GM19023 (cell line): ENCODE data around the gene DPCD.
"Not testable (repeated sequence)": the region's sequence is repeated elsewhere in the genome, so short reads cannot be mapped to it uniquely, and the experiment has no call there.

Experiments
- ATAC-seq: cut with Tn5 transposase; IDR thresholded peaks from one replicate; pipeline ENCODE4 v1.9.1; 2021; ENCODE audit warnings: mild to moderate bottlenecking, moderate library complexity; ENCODE audit not compliant: unreplicated experiment

DPCD gene

DNA sequence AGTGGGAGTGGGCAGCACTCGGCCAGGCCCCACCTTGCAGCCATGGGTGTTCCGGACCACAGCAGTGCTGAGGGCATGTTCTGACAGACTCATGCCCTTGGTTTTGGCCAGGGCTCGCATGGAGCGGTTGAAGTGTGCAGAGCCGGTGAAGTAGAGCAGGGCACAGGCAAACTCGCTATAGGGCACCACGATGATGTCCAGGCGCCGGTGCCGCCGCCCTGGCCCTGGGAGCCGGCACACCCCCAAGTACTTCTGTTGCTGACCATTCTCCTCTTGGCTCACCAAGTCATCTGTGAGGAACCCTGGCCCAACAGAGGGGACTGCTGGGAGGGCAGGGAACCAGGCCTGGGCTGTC is 8.6 kb upstream of the DPCD start:
- no peak for ATAC-seq

DNA sequence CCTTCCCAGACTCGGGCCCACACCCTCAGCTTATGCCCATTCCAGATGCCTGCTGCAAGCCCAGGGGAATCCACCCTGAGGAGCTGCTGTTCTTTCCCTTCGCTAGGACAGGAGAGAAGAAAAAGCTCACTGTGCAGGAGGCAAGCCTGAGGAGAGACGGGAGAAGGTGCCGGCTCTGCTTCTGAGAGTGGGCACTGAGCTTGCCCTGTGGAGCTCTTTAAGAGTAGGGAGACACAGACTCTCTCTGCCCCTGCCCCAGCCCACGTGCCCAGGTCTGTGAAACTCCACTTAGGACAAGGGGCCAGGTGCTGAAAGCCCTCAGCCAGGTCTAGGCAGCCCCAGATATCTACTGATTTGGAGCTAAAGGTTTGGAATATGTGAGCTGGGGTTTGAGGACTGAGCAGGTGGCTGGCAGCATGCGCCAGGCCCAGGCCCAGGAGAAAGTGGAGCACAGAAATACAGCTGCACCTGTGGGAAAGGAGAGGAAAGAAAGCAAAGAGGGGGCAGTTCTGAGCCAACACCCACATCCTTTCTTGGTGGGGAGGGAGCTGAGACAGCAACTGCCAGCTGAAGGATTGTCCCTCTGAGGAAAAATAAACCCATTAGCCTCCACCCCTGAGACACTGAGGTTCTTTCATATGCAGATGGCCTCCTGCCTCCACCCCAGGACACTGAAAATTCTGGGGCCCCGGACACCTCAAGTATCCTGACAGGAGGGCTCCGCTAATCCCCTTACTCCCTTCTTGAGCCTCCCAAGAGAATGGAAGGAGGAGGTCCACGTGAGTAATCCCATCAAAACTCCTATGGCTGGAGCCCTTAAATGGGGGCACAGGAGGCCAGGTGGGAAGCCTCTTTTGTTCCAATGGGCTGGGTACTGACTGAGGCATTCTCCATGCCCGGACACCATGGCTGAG is 7.4 kb upstream of the DPCD start:
- ATAC-seq = no peak

DNA sequence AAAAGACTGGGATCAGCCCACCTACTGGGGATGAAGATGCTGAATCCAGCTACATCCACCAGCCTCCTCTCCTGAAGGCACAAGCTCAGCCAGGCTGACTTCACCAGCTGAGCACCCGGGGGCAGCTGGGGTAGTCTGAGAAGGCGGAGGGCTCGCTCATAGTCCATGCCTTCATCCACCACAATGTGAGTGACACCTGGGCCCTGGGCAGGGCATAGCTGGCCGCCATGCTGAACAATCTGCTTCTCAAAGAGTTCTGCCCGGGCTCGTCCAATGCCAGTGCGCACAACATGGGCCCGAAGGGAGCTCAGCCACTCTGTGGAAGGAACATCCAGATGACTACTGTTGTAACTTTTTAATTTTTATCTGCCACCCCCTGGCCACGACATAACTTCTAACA is 2.3 kb upstream of the DPCD start:
- no peak for ATAC-seq

DNA sequence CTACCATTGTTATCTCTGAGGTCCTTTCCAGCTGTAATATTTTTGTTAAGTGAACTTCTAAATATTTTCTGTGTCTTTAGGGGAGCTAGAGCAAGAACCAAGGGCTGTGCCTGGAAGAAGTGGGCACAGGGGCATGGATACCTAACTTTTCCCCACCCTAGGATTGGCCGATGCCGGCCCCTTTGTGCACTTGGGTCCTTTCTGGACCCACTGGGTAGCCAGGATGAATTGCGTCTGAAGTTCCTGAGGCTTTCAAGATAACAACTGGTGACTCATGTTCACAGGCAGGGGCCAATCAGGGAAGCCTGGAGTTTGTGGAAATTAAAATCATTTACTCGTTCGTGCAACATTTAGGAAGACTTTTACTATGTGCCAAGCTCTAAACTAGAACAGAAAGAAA is 758 bp downstream of the DPCD start:
- no peak for ATAC-seq

DNA sequence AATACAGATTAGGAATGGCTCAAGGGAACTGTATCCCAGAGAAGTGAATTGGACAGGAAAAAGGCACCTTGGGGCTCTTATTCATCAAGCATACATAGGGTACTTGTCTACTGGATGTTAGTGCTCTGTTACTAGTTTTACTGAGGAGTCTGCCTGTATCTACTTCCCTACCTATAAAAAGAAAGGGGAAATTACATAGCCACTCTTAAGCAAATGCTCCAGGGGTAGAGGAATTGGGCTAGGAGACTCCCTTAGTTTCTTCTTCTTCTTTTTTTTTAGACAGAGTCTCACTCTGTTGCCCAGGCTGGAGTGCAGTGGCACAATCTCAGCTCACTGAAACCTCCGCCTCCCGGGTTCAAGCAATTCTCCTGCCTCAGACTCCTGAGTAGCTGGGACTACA is 5.2 kb downstream of the DPCD start:
- ATAC-seq = not testable (repeated sequence)

DNA sequence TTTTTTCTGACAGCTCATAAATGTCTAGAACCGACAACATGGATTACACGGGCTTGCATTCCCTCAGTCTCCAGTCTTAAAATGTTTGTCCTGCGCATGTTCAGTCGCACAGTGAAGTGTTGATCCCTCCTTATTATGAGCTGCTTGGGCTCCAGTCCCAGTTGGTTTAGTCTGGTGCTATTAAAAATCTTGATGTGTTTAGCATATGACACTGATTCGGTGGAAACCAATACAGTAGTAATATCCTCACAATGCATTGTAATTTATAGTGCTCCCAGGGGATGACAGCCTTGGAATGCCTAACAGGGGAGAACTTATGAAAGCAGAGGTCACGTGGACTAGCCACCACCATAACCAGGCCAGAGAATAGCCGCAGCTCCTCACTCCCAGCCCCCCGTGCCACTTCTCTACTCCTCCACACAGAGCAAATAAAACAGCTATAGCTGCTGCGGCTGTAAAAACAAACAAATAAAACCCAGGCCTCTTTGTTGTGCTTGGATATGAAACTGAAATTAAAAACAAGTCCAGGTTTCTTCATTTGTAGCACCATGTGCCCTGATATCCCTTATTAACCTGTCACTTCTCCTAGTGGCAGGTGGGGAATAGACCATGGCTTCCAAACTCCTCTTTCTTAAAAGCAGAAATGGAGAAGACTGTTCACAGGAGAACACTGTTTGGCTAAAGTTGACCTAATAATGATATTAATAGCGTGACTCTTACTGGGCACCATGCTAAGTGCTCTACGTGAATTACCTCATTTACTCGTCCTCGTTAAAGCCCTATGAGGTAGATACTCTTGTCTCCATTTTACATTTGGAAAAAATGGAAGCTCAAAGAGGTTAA is 7.7 kb downstream of the DPCD start:
- ATAC-seq = no peak

DNA sequence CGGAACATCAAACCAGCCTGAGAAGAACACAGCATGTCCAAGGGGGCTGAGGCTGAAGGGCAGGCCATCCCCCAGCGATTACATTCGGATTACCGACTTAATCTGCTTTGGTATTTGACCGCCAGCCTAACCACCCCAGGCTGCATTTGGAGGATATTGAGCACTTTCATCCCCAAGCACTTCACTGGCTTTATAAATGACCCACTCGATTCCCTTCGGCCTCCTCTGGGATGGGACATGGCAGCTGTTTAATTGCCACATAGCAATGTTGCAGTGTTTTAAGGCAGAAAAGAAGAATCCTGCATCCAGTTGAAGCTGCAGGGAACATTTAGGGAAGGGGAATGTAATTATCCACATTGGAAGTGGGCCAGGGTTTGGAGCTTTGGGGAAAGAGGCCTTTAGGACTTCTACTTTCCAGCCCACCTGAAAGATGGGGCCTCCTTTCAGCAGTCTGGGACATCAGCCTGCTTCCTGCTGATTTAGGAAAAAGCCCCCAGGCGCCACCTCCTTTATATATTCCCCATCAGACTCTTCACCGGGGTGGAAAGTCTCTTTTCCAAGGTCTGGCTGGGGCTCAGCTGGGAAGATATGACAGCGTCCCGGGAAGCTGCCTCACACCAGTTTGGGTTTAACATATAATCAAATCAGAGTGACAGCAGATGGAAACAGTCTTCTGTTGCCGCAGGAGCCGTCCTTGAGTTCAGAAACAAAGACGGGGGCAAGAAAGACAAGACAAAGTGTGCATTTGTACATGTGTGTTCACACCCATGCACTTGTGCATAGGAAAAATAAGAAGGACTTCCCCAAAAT is 9.2 kb downstream of the DPCD start:
- no peak for ATAC-seq

DNA sequence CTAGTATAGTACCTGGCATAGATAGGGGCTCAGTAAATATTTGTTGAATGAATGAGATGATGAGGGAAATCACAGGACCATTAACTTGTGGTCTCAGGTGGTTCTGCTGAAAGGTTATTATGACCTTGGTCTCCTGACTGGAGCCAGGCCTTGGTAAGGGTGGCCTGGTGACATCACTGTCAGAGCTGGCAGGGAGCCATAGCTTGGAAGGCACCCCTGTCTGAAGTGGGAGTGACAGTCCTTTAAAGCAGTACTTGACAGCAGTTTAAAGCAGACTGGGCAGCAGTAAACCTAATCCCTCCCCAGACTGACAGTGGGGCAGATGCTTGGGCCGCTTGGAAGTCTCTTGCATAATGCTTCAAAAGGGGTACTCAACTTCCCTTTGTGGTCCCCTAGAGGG is 13.4 kb downstream of the DPCD start:
- no peak for ATAC-seq

DNA sequence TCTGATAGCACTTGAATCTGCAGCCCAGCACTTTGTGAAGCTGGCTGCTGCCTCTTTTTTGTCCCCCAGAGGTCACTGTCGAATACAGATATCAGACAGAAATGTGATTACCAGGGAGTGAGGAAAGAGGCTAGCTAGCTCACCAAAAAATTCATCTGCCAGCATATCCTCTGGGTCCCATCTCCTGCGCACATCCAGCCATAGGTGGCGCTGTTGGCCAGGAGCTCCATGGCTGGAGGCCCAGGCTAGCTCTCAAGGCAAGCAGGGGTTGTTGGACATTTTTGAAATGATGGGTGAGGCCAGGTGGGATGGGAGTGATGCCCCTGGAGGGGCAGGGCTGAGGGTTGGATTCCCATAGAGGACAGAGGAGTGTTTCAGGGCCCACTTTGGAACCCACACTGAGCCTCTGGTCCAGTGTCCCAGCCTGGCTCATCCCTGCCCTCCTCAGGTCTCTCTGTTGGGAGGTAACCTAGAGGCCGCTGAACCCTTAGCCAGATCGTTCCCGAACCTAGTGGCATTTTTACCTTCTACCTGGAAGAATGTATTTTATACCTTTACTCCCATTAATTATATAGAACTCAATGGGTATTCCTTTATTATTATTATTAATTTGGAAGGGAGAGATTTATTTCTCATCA is 14.8 kb downstream of the DPCD start:
- no peak for ATAC-seq

DNA sequence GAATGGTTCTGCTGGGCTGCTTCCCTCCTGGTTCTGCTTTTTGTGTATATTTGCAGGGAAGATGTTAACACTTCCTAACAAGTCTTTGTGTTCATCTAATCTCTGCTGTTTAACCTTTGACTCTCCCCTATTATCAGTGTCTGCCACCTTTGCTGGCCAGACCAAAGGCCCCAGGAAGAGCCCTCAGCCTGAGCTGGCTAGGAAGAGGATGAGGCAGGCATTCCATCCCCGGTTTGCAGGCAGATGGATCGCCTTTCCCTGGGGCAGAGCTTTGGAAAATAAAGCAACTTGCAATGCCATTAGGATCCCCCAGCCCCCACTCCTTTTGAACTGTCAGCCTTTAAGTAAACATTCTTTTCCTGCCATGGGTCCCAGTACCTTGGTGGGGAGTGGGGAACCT is 19.0 kb downstream of the DPCD start:
- ATAC-seq = no peak

DNA sequence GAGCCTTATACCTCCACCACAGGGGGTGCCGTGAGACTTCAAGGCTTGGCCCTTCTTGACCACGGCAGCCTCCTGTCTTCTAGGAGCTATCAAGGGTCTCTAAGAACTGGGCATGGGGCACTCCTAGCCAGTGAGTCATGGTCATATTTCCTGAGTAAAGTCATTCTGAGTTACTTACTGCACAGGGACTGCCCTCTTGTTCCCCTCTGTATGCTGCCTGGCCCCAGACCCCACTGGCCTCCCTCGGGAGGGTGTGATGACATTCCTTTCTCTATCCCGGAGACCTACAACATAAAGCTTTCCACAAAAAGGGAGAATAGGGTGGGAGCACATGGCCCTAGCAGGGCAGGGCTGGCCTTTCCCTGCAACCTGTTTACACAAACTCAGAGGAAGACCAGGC is 21.4 kb downstream of the DPCD start:
- ATAC-seq = no peak

DNA sequence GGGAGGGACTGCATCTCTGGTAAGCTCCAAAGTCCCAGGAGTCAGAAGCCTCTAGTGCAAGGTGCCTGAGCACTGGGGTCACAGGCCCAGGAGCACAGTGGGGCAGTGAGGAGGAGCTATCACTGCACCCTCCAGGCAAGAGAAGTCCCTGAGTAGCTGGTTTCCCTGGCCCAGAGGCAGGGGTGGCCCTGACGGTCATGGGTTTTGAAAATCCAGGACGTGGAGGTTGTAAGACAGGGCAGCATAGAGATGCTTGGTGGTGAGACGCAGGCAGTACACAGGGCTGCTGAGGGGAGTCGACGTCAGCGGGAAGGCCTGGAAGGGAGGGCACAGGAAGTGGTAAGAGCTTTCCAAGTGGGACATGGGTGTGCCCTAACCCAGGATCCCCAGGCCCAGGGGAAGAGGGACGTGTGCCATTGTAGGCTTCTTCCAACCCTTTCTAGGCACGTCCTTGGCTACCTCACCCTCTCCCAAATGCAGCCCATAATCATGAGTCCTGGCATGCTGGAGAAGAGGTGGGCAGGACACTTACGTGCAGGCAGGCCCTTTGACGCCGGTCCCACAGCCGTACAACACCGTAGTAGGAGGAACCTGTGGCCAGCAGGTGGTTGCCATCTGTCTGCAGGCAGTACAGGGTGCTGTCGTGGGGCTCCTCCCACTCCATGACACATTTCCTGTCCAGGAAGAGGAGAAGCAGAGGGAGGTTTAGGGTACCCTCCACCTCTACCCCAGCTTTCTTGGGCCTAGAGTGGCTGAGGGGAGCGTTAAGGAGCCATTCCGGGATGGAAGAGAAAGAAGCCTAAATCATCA is 23.2 kb downstream of the DPCD start:
- no peak for ATAC-seq

DNA sequence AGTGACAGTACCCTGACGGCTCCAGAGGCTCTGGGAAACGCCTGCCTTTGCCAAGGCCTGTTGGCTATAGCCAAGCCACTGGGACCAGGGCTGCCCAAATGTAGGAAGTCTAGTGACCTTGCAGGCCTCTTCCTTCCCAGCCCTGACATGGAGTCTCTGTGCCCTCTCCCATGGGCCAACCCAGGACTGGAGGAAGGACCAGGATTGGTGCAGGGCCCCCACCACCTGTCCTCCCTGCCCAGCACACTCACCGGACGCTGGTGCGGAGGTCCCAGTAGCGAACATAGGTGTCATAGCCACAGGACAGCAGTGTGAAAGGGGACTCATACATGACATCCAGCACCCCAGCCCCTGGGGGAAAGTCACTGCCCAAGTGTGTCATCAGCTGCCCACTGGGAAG is 24.0 kb downstream of the DPCD start:
- ATAC-seq = no peak

DNA sequence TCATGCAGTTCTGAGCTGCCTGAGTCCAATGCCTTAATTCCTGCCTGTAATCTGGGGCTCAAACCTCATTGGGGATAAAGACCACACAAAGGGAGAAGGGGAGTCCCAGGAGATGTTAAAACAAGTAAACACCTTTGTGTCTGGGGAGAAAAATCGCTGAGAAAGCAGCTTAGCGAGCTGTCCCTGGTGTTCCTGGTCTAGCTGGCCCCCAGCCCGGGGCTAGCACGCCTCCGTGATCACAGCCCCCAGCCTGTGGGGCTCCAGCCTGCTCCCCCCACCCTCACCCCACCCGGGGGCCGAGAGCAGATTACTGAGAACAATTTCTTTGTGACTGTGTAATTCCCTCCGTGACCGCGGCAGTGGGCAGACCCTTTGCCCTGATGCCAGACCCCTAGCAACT is 24.8 kb downstream of the DPCD start:
- no peak for ATAC-seq

DNA sequence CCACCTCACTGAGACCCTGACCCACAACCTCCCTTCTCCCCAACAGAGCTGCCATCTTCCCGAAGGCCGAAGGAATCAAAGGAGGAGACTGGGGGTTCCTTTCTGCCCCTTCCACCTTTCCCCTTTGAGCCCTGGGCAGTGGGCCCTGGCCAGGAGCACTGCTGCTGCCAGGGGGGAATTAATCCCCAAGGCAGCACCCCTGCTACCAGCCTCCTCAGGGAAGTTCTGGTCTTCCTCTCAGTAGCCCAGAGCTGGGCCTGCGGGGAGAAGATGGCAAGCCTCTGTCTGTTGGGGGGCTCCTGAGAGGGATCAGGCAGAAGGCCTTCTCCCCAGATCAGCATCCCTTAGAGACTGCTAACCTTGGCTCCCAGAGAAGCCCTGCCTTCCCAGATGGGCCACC is 25.5 kb downstream of the DPCD start:
- ATAC-seq = no peak

DNA sequence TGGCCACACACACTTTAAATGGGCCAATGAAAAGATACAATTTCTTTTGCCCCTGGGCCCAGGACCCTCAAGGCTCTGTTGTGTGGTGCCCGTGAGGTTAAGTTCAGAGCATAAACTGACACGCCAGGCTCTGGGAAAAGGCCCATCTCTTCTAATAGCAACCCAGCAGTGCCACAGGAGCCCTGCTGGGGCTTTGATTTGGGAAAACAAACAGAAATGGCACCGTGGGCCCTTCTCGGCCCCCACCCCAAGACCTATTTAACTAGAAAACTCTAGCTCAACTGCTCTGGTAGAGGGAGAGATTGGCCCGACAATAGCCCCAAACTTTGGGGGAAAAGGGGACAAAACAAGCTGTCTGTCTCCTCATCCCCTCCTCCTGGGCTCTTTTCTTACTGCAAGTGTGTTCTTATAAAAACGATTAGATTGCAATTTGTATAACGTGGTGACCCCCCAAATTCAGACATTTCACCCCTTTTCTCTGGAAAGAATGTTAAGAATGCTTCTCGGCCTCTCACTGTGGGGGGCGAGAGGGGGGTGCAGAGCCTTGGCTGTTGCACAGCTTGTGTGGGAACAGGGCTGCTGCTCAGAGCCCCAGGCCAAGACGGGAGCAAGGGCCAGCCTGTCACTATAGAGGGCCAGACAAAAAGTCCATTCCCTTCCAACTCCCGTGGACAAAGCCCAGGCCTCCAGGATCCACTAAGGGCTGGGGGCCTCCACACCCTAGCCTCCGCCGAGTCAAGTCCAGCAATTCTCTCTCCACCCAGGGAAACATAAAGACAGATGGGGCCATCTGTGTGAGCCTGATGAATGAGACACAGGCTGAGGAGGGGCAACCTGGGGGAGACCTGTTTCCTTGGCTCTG is 26.8 kb downstream of the DPCD start:
- no peak for ATAC-seq

DNA sequence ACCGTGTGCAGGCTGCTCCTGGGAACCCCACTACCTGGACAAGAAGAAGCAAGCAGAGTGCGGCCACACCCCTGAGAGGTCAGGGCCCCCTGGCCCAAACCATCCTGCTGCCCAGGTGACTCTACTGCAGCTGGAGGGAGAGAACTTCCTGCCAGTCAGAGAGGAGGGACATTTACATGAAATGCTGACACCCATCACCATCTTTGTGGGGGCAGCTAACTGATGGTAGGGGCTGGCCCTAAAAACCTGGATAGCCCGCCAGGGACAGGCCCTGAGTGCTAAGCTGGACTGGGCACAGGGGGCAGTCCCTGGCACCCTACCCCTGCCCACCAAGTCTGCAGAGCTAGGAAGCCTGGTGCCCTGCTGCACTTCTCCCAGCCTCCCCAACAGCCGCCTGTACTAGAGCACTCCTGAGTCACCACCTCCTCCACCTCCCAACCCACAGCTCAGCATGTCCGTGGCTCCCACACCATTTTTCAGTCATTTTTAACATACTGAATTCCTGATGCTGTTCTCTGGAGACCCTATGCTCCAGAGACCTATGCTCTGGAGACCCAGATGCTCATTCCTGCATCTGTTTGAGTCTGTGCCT is 27.5 kb downstream of the DPCD start:
- ATAC-seq = no peak

DNA sequence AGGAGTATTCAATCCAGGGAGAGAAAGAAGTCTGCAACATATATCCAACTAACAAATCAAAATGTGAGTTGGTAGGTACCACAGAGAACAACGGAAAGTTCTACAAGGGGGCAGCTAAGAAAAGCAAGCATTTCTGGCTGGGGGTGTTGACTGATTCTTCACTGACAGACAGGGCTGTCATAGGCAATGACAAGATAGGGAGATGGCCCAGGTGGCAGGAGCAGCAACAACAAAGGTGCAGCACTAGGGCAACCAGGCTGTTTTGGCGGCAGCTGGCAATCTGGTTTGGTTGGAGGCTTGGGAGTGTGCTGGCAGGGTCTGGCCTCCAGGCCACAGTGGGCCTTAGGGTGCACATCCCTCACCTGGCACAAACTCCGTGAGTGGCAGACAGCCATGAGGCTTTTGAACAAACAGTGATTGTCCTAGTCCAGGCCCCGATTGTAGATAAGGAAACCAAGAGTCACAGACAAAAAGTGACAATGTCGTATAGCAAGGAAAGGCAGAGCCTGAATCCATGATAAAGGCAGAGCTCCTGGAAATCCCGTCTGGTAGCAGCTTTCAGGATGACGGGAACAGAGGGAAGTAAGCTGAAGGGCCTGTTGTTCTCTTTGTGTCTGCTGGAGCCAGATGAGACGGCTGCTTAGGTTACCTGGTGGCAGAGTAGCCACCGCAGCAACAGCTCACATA is 28.4 kb downstream of the DPCD start:
- no peak for ATAC-seq
